ENCODE data around the gene ZNF723. TPM values are rescaled to one million over a fixed set of nuclear protein-coding genes. Genes with fewer than 3 reads are reported as not detected.

Gene ZNF723
- total and polyA plus RNA-seq, 7 donors: not detected

- peaks cover 0 to 27% (median 0%) of the 10 kb centered on the region in 4 donors for H3K9me3 ChIP-seq
Observed at GRCh38 chr19:22893855-22894270, 61.8 kb downstream of the ZNF723 start.

DNA sequence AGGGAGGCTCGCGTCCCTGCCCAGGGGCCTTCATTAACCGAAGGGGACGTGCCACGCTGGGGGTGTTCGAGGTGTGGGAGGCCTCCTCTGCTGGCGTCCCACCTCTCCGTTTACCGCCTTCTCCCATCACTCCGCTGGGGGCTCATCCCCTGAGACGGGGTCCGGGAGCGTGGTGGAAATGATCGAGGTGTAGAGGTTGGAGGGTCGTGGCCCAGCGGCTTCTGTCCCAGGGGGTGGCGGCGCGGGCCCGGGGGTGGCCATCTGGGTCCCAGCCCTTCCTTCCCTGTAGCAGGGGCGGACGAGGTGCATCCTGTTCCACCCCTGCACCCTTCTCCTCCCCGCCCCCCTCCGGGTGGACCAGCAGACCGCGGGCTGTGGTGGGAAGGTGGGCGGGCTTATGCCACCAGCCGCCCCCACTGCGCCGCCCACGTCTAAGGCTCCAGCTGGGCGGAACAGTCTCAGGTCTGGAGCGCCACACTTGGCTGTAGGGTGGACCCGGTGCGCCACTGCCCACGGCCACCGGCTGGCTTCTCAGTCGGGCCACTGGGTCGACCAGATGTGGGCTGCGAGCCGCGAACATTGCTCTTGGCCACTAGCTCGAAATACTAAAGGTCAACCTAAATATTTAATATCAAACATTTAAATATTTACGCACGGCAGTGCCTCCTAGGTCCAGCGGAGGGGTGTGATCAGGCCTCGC lies 69.5 kb downstream of the ZNF723 start:
- Histone ChIP-seq H3K4me3 (no peak overlapping the region), H3K9me3 (peaks cover 0 to 36% (median 3%) of the 10 kb centered on the region in 4 donors), H3K36me3 (no peaks in the 10 kb centered on the region), H3K4me1 (no peaks in the 10 kb centered on the region), H3K27me3 (no peaks in the 10 kb centered on the region), H3K27ac (no peak overlapping the region)
- TF ChIP-seq POLR2AphosphoS5 (IDR thresholded peaks at IDR 0.05): no peak
- no peak for TF ChIP-seq CTCF (IDR thresholded peaks at IDR 0.05)
- no peak for TF ChIP-seq POLR2A (IDR thresholded peaks at IDR 0.05)
- TF ChIP-seq EP300 (IDR thresholded peaks at IDR 0.05): no peak
- DNase-seq: no peak
- WGBS, 2 donors: 97% methylated on average over 47 of the region's 47 CpGs
- intact Hi-C loops (cut with DNase I): no loop called here

More at GRCh38 chr19:22893855-22894270, 61.8 kb downstream of the ZNF723 start:
- 88 to 96% methylated on average over 35 of the region's 35 CpGs for WGBS, 2 donors
- H3K27me3 ChIP-seq: no peaks in the 10 kb centered on the region
- no peak for DNase-seq
- intact Hi-C loops (cut with DNase I): no loop called here
- no peaks in the 10 kb centered on the region for H3K36me3 ChIP-seq
- TF ChIP-seq POLR2AphosphoS5 (IDR thresholded peaks at IDR 0.05) (no peak), CTCF (IDR thresholded peaks at IDR 0.05) (no peak), POLR2A (IDR thresholded peaks at IDR 0.05) (no peak), EP300 (IDR thresholded peaks at IDR 0.05) (no peak)
- no peak overlapping the region for H3K4me3 ChIP-seq
- no peaks in the 10 kb centered on the region for H3K4me1 ChIP-seq
- no peak overlapping the region for H3K27ac ChIP-seq

Small RNAs within 50 kb of the gene (small RNA-seq; reads per million reads assigned to genes)
- gene VN1R88P: 0 reads per million in 3 donors

Other genes starting within 250 kb of the ZNF723 start
- gene ZNF492, start 198.0 kb upstream of the ZNF723 start, total RNA-seq: under 1 TPM in 3 of 4 donors, not detected in 1; 0.14 to 0.33 (median 0.28) TPM
- gene ZNF492, start 198.0 kb upstream of the ZNF723 start, polyA plus RNA-seq: under 1 TPM in 1 of 3 donors, not detected in 2; 0.48 TPM
- gene ZNF99, start 48.1 kb upstream of the ZNF723 start, total RNA-seq: 1 to 10 TPM in 1 of 4 donors, under 1 TPM in 3; under 0.01 to 1.1 (median 0.07) TPM
- under 1 TPM in 1 of 3 donors, not detected in 2; 0.01 TPM for gene ZNF99, start 48.1 kb upstream of the ZNF723 start, polyA plus RNA-seq
- 1 to 10 TPM; 3.5 to 5.8 (median 4.5) TPM for gene ZNF728, start 170.9 kb downstream of the ZNF723 start, total RNA-seq
- not detected for gene ZNF728, start 170.9 kb downstream of the ZNF723 start, polyA plus RNA-seq

All from sigmoid colon (tissue), 7 donors.